VCaP (cell line): ENCODE results near the gene COL26A1.
"Not testable (repeated sequence)": the region's sequence is repeated elsewhere in the genome, so short reads cannot be mapped to it uniquely, and the experiment has no call there.

Experiments
- H3K27ac ChIP-seq: fragments of 450-650 bp; 2 replicates; pipeline ENCODE4 v1.5.1; 2017
- TF ChIP-seq, protein P1 (sequence below): fragments of 450-650 bp; conservative IDR thresholded peaks from 2 replicates; pipeline ENCODE4 v1.5.1; 2017; ENCODE audit warnings: mild to moderate bottlenecking, moderate library complexity

The COL26A1 gene

DNA sequence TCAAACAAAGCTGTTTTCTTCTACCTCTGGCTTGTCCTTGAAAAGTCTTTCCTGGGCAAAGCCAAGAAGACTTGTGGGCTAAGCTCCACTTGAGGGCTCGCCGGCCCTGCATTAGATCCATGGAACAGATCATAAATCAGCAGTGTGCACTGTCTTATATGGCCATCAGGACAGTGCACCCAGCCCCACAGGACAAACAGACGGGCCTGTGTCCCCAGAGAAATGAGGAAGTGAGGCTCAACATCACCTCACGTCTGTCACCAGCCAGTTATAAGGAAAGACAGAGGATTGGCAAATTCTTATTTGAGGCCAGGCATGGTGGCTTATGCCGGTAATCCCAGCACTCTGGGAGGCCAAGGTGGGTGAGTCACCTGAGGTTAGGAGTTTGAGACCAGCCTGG is 28.8 kb upstream of the COL26A1 start:
- H3K27ac ChIP-seq: peak overlapping the region; percentile 50
- TF ChIP-seq, protein P1, sequence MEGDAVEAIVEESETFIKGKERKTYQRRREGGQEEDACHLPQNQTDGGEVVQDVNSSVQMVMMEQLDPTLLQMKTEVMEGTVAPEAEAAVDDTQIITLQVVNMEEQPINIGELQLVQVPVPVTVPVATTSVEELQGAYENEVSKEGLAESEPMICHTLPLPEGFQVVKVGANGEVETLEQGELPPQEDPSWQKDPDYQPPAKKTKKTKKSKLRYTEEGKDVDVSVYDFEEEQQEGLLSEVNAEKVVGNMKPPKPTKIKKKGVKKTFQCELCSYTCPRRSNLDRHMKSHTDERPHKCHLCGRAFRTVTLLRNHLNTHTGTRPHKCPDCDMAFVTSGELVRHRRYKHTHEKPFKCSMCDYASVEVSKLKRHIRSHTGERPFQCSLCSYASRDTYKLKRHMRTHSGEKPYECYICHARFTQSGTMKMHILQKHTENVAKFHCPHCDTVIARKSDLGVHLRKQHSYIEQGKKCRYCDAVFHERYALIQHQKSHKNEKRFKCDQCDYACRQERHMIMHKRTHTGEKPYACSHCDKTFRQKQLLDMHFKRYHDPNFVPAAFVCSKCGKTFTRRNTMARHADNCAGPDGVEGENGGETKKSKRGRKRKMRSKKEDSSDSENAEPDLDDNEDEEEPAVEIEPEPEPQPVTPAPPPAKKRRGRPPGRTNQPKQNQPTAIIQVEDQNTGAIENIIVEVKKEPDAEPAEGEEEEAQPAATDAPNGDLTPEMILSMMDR: no peak

DNA sequence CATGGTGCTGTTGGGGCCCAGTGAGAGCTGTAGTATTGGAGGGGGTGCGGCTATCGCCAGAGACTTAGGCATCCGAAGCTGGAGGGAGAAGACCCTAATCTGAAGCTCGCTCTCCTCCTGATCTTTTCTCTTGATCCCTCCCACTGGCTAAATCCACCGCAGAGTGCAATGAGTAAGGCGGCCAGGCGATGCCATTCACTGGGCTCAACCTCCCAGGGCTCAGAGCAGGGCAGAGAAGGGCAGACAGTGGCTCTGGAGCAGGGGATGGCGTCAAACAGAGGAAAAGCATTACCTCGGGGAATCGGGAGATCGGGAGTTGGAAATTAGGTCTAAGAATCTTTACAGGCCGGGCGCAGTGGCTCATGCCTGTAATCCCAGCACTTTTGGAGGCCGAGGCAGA is 22.3 kb upstream of the COL26A1 start:
- TF ChIP-seq, protein P1: no peak
- no peak overlapping the region for H3K27ac ChIP-seq

DNA sequence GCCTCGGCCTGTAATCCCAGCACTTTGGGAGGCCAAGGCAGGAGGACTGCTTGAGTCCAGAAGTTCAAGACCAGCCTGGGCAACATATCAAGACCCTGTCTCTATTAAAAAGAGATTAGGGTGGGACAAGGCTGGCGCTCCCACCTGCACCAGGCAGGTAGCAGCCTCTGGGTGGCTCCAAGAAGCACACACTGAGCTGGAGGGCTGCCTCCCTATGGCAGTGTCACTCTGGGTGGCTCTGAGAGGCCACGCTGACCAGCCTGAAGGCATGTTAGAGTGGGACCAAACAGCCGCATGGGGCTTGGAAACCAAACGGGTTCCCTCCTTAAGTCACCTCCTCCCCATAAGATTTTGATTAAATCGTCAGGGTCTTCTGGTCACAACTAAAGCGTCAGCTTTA is 19.8 kb upstream of the COL26A1 start:
- no peak overlapping the region for H3K27ac ChIP-seq
- TF ChIP-seq, protein P1: no peak

GRCh38 chr7:101347477-101347876 is 15.2 kb upstream of the COL26A1 start:
- no peak overlapping the region for H3K27ac ChIP-seq
- TF ChIP-seq, protein P1: no peak

DNA sequence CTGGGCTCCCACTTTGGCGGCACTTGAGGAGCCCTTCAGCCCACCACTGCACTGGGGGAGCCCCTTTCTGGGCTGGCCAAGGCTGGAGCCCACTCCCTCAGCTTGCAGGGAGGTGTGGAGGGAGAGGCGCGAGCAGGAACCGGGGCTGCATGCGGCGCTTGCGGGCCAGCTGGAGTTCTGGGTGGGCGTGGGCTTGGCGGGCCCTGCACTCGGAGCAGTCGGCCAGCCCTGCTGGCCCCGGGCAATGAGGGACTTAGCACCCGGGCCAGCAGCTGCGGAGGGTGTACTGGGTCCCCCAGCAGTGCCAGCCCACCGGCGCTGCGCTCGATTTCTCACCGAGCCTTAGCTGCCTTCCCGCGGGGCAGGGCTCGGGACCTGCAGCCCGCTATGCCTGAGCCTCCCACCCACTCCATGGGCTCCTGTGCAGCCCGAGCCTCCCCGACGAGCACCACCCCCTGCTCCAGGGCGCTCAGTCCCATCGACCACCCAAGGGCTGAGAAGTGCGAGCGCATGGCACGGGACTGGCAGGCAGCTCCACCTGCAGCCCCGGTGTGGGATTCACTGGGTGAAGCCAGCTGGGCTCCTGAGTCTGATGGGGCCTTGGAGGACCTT is 14.1 kb upstream of the COL26A1 start:
- H3K27ac ChIP-seq: not testable (repeated sequence)

- not testable (repeated sequence) for H3K27ac ChIP-seq
Observed at GRCh38 chr7:101349300-101349699, 13.4 kb upstream of the COL26A1 start.

DNA sequence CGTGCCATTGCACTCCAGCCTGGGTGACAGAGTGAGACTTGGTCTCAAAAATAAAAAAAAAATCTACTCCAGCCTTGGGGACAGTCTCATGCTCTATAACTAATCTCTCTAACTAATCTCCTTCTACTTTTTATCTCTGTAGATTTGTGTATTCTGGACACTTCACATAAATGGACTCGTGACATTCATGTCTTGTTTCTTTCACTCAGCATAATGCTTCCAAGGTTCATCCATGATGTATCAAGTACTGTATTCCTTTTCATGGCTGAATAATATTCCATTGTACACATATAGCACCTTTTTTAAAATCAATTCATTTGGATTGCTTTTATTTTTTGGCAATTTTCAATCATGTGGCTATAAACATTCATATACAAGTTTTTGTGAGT is 9.8 kb upstream of the COL26A1 start:
- TF ChIP-seq, protein P1: no peak
- peak overlapping the region; percentile 85 for H3K27ac ChIP-seq

GRCh38 chr7:101357433-101357832 is 5.2 kb upstream of the COL26A1 start:
- TF ChIP-seq, protein P1: no peak
- H3K27ac ChIP-seq: no peak overlapping the region

DNA sequence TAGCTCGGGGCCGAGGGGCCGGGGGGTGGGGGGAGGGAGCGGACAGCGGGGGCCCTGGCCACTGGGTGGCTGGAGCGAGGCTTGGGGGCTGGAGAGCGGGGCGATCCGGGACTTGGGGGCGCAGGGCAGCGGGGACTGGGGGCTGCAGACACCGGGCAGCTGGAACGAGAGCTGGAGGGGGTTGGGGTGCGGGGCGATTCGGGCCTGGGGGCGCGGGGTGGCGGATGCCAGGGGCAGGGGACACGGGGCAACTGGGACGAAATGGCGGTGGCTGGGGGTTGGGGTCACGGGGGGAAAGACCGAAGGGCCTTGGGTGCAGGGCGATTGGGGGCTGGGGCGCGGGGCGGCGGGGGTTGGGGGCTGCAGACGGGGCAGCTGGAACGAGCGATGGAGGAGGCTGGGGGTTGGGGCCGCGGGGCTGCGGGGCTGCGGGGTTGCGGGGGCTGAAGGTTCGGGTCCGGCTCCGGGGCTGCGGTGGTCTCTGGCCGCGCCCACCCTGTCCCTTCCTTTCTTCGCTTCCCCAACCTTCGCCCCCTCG is 590 bp downstream of the COL26A1 start:
- TF ChIP-seq, protein P1: no peak
- H3K27ac ChIP-seq: peak overlapping the region; percentile 96
